HG03457 (cell line): ENCODE data around the gene DDTL.
A peak's percentile ranks its signal among the peaks of the same experiment; 100 is the strongest.
"Not testable (repeated sequence)": the region's sequence is repeated elsewhere in the genome, so short reads cannot be mapped to it uniquely, and the experiment has no call there.

Experiments
- ATAC-seq: cut with Tn5 transposase; IDR thresholded peaks from one replicate; pipeline ENCODE4 v1.9.1; 2021; ENCODE audit warnings: moderate number of reproducible peaks; ENCODE audit not compliant: unreplicated experiment

Gene DDTL

DNA sequence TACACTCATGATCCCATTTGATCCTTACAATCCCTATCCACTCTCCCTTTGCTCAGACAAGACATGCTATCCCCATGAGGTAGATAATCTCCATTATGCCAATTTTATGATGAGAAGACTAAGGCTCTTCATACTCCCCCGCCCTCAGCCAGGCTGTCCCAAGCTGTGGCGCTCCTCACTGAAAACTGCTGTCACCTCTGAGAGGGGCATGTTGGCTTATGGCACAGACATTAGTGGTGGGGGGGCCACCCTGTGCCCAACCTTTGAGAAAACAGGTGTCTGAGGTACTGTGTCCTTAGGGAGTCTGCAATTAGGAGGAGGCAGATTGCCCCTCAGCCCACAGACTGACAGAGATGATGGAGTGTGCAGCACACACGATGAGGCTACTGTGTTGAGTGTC lies 2.4 kb downstream of the DDTL start:
- no peak for ATAC-seq

DNA sequence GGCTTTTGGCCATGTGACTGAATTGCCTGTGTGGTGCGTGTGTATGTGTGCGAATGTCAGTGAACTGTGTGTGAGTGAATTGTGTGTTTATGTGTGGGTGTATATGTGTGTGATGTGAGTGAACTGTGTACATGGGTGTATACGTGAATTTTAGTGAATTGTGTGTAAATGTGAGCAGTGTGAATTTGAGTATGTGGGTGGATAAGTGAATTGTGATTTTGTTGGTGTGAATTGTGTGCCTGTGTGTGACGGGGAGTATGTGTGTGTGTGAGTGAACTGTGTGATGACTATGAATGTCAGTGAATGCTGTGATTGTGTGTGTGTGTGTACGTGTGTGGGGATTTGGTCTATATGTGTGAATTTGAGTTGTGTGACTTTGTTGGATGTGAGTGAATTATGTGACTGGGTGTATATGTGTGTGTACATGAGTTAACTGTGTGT lies 3.5 kb downstream of the DDTL start:
- ATAC-seq: no peak

DNA sequence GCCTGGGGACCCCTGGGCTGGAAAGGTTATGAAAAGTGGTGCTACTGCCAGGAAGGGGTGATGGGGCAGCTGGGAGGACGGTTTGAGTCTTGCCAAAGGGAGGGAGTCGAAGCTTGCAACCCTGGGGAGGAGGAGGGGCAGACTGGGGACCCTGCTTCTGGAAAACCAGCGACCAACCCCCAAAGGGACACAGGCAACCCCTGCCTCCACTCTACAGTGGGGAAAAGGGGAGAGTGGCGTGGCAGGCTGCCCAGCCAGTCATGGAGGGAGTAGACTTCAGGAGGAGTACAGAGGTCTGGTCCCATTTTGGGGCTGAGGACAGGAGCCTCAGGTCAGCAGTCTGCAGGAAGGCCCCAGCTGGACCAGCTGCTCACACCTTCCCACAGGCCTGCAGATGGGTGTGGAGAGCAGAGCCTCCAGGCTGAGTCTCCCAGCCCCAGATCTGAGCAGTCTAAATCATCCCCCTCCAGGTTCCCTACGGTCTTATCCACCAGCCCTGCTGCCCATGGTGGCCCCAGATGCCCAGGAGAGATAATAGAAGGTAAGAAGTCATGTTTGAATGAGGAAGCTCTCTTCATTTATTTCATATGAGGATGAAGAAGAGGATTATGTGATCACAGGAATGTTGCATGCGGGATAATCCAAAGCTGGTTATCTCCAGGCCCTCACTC lies 4.3 kb downstream of the DDTL start:
- ATAC-seq: no peak

DNA sequence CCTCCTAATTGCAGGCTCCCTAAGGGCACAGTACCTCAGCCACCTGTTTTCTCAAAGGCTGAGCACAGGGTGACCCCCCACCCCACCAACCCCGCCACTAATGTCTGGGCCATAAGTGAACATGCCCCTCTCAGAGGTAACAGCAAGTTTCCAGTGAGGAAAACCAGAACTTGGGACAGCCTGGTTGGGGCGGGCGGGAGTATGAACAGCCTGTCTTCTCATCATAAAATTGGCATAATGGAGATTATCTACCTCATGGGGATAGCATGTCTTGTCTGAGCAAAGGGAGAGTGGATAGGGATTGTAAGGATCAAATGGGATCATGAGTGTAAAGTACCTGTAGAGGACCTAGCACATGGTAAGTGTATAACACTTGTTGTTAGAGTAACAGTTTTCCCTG lies 5.2 kb downstream of the DDTL start:
- not testable (repeated sequence) for ATAC-seq

DNA sequence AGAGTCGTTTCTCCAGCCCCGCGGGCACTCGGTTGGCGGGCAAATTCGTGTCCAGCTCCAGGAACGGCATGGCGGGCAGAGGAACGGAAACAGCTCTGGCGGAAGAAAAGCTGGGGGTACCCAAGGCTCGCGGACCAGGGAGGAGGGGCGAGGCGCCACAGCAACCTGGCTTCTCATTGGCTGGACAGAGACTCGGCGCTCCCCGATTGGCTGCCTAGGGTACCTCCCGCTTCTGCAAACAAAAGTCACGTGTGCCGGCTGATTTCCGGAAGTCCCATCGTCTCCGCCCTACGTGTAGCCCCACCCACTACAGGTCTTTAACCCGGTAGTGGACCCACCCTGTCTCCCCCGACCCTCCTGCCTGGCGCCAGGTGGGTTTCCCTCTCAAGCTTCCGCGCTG lies 7.7 kb downstream of the DDTL start, which contains the start of gene DDT:
TSS of gene DDT (minus strand) at position 97 of the 400 bp plus-strand sequence. CDS start at position 70, 27 bp downstream.
- ATAC-seq: peak; percentile 85

DNA sequence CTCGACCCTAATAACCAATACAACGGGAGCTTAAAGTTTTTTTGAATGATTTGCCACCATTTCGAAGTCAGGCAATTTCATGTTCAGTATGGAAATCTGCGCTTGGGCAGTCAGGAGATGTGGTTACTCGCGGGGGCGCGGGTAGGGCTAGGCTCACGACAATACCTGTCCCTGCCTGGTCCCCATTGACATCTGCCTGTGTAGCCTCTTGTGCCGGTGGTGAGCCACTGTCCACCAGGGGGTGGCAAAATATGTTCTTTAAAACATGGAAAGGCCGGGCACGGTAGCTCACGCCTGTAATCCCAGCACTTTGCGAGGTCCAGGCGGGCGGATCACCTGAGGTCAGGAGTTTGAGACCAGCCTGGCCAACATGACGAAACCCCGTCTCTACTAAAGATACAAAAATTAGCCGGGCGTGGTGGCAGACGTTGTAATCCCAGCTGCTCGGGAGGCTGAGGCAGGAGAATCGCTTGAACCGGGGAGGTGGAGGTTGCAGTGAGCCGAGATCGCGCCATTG lies 8.2 kb downstream of the DDTL start:
- ATAC-seq: not testable (repeated sequence)

DNA sequence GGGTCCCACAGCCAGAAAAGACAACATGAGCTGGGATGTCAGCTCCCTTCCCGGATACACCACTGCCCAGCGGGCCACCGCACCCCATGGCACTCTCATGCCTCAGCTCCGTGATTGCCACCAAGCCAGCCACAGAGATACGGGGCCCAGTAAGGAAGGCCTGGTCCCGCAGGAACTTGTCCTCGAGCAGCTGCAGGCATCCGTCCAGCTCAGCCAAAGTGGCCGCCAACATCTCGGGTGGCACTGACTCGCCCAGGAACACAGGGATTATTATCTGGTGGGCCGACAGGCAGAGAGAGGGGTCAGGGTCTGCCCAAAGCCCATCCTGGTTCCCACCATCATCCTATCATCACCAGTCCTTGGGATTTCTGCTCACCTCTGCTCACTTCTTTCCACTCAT lies 10.6 kb downstream of the DDTL start:
- ATAC-seq: not testable (repeated sequence)

DNA sequence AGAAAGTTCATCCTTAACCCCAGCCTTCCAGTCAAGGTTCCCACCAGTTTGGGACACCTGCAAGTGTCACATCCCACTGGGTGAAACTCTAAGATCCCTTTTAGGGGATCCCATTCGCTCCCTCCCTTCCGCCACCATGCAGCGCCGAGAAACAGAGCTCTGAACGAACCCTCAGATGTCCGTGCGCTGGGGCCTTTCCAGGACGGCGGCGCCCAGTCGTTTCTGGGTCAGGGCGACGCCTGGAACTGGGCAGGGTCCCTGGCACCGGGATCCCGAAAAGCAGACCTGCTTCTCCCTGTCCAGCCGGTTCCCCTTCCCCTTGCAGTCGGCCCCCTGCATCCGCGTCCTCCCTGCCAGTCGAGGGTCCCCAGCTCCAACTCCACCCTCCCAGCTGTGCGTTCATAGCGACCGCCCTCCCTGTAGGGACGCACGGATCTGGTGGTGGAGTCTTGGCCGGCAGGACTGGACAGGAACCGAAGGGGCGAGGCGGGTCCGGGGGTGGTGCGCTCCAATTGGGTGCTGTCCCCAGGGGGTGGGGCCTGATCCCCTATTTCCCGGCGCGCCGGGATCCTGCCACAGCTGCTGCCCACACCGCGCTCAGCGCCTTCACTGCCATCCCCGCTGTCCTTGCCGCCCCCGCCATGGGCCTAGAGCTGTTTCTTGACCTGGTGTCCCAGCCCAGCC lies 13.0 kb downstream of the DDTL start, which contains the start of gene GSTT2:
TSS of gene GSTT2 (plus strand) at position 578 of the 684 bp plus-strand sequence.
- ATAC-seq: not testable (repeated sequence)

DNA sequence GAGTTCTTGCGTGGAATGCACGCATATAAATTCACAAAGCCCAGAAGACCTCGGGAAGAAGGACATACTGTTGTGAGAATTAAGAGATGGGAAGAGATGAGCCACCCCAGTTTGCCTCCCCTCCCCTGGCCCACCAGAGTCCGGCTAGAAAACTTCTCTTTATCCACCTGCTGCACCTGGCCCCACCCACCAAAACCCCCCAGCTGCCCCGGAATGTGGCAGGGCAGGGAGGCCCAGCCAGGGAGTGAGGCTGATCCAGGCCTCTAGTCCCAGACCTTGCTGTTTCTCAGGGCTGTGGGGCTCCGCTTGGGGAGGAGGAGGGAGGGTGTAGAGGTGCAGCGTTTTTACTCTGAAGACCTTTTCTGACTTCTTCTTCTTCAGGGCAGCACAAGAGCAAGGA lies 13.9 kb downstream of the DDTL start:
- not testable (repeated sequence) for ATAC-seq

DNA sequence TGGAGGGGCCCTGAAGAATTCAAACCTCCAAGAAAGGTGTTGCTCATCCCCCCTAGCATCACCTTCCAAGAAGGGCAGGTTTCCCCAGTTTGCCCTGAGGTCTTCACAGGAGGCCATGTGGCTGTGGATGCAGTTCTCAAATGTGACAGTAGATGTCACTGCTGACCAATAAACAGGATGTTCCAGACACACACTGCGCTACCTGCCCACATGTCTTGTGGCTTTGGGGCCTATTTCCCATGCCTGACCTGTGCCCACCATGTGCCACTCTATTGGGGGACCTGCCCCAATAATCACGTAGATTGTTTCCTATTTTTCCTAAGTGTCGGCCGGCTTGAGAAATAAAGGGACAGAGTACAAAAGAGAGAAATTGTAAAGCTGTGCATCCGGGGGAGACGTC lies 17.7 kb downstream of the DDTL start:
- ATAC-seq: no peak

DNA sequence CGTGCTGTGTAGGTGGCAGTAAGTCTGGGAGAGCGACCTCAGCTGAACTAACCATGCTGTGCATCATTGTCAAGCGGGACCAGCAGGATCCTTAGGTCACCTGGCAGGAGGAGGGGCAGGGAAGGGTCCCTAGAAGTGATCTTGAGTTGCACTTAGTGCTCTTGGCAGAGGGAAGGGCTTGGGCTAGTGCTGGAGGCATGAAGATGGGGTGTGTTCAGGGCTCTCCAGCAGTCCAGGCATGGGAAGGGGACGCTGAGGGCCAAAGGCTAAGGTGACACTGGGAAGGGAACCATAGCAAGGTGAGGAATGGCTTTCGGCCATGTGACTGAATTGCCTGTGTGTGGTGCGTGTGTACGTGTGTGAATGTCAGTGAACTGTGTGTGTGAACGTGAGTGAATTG lies 19.4 kb downstream of the DDTL start:
- ATAC-seq: not testable (repeated sequence)

DNA sequence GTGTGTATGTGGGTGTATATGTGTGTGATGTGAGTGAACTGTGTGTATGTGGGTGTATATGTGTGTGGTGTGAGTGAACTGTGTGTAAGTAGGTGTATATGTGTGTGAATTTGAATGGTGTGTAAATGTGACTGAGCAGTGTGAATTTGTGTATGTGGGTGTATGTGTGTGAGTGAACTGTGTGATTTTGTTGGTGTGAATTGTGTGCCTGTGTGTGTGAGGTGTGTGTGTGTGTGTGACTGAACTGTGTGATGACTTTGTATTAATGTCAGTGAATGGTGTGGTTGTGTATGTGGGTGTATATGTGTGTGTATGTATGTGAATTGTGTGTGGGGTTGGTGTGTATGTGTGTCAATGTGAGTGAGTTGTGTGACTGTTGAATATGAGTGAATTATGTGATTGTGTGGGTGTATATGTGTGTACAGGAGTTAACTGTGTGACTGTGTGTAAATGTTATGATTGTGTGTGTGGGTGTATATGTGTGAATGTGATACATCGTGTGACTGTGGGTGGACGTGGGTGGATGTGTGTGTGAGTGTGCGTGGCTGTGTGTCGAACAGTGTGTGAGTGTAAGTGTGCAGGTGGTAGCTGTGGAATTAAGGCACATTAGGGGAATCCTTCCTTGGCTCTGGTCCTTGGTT lies 20.0 kb downstream of the DDTL start:
- not testable (repeated sequence) for ATAC-seq

DNA sequence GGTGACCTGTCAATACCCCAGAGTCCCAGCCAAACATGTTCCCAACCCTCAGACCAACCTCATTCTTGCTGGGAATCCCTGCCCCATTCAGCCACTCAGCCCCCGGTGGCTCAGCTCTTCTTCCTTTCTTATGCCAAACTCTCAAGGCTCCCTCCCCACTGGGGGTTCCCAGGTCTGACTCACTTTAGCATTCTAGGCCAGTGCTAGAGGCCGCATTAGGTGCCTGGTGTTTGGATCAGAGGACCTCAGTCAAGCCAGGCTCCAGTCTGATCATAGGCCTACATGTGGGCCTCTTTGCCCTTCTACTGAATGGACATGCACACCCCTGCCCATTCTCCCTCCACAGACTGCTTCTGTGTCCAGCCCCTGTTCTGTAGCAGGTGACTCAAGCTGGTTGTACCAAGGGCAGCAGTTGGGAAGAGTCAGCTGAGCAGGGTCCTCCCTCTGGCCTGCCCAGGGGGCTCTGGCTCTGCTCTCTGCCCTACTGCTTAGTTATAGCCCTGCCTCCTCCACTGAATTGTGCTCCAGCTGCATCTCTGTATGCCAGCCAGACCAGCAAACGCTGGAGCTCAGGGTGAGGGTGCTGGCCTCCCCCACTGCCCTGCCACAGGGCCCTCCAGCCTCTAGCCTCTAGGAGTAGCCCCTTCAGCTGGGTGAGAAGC lies 23.0 kb downstream of the DDTL start:
- ATAC-seq: not testable (repeated sequence)

DNA sequence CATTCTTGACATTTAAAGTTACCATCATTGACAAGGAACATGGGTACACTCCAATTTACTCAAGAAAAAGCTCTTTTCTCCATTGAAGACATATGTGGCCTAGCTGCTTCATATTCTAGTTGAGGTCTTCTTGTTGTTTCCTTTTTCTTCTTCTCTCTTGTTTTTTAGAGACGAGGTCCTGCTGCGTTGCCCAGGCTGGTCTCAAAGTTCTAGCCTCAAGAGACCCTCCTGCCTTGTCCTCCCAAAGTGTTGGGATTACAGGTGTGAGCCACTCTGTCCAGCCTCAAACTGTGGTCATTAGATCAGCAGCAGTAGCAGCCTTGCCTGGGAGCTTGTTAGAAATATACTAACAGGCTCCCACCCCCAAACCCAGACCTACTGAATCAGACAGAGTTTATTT lies 26.4 kb downstream of the DDTL start:
- not testable (repeated sequence) for ATAC-seq

DNA sequence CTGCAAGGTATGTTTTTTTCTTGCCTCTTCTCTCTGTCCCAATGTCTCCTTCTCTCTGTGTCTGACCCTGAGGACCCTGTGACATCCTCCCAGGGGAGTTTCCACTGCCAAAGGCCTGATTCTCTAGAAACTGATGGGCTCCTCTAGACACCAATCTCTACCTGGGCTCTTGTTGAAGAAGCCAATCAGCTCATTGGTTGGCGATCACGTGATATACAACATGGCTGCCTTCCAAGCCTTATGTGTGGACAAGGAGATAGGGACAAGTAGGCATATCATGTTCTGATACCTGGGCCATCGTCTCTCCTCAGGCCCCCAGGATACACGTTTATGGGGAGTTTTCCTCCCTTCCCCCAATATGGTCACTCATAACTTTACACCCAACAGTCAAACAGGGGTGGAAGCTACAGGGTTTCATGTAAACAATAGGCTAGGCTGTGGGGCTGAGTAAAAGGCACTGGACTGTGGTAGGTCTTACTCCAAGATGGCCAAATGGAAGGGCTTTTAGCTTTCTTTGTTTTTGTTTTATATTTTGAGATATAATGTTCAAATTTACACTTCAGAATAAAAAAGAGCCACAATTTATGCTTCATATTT lies 27.0 kb downstream of the DDTL start:
- ATAC-seq: not testable (repeated sequence)

DNA sequence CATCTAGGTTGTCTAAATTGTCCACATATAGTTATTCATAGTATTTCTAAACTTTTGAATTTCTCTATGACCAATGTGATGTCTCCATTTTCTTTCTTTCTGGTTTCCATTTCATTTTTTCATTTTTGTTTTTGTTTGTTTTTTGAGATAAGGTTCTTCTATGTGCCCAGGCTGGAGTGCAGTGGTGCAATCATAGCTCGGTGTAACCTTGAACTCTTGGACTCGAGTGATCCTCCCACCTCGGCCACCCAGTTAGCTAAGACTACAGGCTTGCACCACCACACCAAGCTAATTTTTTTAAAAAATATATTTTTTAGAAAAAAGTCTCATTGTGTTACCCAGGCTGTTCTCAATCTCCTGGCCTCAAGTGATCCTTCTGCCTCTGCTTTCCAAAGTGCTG lies 30.4 kb downstream of the DDTL start:
- ATAC-seq: no peak

DNA sequence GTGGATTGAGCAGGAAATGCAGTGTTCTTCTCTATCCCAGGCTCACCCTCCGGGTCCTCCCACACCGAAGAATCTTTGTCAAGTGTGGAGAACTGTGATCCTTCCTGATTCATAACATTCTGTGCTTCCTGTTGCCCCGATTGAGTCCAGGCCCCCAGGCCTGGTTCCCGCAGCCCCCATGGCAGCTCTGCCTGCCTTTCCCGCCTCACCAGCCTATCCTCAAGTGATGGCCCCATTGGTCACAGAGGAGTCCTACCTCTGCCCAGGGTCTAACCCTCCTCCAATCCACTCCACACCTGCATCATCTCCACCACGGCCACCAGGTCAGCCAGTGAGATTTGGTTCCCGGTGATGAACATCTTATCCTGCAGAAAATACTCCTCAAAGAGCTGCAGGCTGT lies 33.1 kb downstream of the DDTL start:
- ATAC-seq: not testable (repeated sequence)

DNA sequence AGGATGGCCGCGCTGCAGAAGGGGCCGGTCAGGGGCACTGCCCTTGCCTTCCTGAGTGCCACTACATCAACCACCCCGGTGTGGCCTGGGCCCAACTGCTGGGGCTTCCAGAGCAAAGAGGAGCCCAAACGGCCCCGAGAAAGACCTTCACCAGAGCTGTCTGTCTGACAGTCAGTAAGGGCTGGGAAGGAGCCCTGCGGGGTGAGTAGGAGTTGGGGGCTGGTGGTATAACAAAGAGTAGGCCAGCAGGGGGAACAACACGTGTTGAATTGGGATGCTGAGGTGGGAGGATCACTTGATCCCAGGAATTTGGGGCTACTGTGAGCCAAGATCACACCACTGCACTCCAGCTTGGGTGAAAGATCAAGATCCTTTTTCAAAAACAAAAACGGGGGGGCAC lies 34.6 kb downstream of the DDTL start:
- ATAC-seq: no peak

DNA sequence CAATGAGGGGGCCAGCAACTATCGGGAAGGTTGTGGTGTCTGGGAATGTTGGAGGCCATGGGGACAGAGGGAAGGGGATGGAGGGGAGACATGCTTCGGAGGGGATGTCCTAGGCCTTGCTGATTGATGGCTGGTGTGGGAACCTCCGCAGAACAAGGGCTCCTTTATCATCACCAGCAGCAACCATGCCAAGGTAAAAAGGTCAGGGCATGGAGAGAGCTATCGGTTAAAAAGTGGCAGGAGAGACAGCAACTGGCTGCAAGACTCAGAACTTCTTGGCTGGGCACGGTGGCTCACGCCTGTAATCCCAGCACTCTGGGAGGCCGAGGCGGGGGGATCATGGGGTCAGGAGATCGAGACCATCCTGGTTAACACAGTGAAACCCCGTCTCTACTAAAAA lies 35.6 kb downstream of the DDTL start:
- no peak for ATAC-seq

DNA sequence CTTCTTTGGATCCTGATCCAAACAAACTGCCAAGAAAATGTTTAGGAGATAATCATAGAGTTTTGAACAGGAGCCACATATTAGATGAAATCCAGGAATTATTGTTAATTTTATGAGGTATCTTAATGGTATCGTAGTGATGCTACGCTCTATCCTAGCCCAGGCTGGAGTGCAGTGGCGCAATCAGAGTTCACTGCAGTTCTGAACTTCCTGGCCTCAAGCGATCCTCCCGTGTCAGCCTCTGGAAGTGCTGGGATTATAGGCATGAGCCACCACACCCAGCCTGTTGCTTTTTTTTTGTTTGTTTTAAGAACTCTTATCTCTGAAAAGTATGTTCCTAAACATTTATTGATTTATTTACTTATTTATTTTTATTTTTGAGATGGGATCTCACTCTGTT lies 36.2 kb downstream of the DDTL start:
- no peak for ATAC-seq

DNA sequence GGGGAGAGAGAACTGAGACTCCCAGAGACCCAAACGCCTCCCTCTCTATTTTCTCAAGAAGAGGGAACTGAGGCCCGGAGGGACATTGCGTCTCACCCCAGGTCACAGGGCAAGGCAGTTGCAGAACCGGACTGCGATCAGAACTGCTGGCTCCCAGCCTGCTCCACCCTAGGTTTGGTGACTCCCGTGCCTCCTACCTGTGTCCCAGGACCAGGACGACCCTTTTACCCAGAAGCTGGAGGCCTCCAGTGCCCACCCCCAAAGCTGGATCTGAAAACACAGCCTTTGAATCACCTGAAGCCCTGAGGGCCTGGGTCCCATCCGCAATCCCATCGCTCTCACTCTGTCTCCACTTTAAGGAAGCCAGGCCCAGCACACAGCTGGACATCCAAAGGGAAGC lies 37.2 kb downstream of the DDTL start:
- ATAC-seq: no peak
